GM18499 (cell line): Measurements from ENCODE around the gene DNAJC8.

ENCODE experiments used
- ATAC-seq: cut with Tn5 transposase; IDR thresholded peaks from one replicate; pipeline ENCODE4 v1.9.1; 2021; ENCODE audit warnings: moderate number of reproducible peaks; ENCODE audit not compliant: insufficient read depth, unreplicated experiment

Gene DNAJC8

DNA sequence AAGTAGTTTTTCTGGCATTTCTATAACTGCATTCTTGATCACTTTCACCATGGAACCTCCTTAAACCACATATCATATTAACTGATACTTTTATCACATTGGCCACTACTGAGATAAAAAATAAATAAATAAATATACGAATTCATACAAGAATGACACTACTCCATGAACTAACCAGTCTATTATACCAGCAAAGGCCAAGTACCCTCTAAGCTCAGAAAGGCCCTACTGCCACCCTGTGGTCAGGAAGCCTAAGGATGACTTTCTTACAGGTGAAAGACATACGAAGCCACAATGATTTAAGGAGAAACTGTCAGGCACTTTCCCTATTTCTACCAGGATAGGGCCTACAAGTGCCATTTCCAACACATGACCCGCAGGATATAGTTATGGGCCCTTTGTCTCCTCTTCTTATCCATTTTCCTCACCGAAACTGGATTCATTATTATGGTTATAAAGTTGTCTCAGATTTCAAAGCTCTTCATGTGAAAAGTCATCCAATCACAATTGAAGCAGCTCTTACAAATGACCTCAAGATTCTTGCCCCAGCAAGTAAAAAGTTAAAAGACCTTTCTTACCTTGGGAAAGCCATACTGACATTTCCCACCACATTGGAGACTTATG is 23.9 kb downstream of the DNAJC8 start:
- no peak for ATAC-seq

GRCh38 chr1:28205243-28205642 is 27.6 kb downstream of the DNAJC8 start:
- no peak for ATAC-seq

DNA sequence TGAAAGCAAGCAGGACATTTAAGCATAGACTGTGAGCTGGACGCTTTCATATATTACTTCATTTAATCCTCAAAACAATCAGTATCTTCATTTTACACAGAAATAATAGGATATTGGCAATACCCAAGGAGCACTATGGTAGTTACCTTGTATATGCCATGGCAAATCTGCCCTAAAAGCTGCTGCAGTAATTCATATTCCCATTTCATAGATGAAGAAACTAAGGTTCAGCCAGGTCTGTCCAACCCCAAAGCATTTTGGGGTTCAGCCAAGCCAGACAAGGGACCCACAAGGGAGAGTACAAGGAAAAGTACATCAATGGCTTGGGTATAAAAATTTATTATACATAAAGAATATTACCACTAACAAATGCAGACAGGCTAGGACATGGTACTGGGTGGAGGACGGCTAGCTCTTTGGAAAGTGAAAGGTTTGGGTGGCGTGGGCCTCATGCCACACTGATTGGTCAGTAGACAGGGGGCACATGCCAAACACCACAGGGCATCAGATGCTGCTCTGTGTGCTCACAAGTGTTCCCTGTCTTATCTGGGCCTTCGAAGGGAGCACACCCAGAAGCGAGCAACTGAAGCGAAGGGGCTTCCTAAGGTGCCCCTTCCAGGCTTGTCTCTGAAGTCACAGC is 32.5 kb downstream of the DNAJC8 start:
- ATAC-seq: no peak

GRCh38 chr1:28199328-28200233 is 33.2 kb downstream of the DNAJC8 start:
- ATAC-seq: peak; percentile 65

- ATAC-seq: no peak
Measured at GRCh38 chr1:28197682-28198415, 35.0 kb downstream of the DNAJC8 start.

DNA sequence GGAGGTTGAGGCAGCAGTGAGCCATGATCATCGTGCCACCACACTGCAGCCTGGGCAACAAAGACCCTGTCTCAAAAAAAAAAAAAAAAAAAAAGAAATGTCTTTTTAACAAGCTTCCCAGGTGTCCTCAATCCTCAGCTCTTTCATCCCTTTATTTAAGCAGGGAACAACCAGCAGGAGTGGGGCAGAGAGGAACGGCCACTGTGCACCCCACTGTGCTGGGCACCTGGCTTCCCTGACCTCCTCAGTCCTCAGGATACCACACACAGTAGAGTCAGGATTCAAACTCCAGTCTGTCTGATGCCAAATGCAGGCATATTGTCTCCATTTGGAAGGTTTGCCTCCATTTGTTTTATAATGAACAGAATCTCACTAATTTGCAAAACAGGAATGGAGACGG is 36.5 kb downstream of the DNAJC8 start:
- no peak for ATAC-seq

DNA sequence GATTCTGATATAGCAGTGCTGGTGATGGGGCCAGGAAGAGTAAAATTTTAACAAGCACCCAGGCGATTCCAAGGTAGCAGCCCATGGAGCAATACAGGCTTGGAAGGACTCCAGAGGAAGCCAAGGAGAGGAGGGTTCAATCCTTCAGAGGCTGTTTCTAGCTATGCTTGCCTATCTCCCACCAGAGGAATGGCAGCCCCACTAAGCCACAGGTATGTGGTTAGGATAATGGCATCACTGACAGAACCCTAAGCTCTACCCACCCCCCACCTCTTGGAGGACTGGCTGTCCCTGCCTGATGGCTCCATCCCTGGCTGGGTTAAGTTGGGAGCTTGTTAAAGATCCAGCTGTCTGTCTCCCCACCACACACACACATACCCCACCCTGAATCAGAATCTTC is 37.0 kb downstream of the DNAJC8 start:
- no peak for ATAC-seq

DNA sequence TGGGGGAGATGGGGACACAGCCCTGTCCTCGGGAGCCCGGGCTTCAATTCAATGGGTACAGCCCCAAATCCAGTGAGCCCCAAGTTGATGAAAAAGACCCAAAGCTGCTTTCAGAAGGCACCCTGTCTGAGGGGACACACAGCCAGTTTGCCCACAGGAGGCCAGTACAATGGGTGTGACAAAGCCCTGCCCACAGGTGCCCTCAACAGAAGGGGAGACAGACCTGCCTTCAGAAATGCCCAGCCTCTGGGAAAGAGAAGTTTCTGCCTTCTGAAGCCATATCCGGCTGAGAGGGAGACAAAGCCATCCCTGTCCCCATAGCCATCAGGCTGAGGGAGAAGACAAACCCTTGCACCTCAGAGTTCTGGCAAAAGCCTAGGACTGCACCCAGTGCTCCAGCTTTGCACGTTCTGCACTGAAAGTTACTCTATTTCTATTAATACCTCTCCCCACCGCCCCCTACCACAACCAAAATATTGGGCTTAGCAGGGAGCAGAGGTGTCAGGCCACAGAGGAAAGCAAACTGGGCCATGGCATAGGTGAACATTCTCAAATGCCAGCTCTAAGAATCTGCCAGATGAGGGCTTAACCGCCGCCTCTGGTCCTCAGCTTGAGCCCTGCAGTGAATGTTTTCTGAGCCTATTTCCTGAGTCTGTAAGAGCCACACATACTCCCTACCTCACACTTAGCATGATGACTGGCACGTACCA is 38.3 kb downstream of the DNAJC8 start:
- ATAC-seq: no peak

DNA sequence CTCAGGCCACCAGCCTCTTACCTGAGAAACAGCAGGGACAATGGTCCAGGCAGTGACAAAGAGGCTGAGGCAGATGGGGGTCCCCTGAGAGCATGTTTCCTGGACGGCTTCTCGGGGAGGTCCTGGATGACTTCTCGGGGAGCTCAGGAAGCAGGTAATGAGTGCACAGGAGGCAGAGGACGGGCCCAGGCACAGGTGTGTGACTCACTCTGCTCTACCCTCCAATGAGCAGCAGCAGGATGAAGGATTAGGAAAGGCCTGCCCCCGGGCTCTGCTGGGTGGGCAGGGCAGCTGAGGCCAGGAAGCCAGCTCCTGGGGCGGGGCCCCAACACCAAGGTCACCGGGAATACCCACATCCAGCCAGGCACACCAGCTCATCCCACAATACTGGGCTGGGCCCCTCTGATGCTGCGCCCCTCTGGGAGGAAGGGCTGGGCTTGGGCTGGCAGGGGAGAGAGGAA is 39.1 kb downstream of the DNAJC8 start:
- no peak for ATAC-seq

GRCh38 chr1:28190996-28191645 is 41.7 kb downstream of the DNAJC8 start:
- ATAC-seq: no peak

DNA sequence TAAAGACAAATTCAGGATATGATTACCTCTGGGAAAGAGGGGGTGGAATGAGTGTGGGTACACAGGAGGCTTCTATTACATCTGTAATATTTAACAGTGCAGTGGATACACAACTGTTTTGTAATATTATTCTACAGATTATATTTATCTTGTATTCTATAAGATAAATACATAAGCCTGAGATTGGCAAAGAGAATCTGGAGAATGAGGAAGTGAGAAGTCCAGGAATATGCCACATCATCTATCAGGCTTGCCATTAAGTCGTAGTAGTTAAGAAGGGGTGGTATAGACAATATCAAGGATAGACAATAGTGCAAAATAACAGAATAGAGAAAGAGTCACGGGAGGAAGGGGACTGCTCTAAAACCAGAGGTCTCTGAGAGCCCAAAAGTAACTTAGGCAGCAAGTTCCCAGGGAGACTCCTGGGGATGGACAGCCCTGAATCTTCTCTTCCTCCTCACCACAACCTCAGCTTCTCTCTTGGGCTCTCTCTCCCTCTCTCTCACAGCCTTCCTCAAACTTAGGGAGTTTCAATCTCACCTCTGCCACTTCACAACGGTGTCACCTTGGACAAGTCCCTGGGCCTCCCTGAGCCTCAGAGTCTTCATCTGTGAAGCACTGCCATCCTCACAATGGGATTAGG is 42.4 kb downstream of the DNAJC8 start:
- no peak for ATAC-seq

DNA sequence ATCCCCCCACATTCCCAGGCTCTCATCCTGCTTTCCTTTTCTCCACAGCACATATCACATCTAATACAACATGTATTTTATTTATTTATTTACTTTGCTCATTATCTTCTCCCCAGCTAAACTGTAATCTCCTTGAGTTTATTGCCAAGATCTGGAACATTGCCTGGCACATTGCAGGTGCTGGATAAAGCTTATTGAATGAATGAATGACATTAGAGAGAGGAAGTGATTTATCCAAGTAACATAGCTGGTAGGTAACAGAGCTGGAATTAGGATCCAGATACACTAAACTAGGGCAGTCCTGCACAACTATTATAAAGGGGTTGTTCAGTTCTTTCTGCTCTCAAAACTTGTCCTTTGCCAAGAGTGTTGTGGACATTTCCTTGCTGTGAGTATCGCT is 47.8 kb downstream of the DNAJC8 start:
- ATAC-seq: no peak

DNA sequence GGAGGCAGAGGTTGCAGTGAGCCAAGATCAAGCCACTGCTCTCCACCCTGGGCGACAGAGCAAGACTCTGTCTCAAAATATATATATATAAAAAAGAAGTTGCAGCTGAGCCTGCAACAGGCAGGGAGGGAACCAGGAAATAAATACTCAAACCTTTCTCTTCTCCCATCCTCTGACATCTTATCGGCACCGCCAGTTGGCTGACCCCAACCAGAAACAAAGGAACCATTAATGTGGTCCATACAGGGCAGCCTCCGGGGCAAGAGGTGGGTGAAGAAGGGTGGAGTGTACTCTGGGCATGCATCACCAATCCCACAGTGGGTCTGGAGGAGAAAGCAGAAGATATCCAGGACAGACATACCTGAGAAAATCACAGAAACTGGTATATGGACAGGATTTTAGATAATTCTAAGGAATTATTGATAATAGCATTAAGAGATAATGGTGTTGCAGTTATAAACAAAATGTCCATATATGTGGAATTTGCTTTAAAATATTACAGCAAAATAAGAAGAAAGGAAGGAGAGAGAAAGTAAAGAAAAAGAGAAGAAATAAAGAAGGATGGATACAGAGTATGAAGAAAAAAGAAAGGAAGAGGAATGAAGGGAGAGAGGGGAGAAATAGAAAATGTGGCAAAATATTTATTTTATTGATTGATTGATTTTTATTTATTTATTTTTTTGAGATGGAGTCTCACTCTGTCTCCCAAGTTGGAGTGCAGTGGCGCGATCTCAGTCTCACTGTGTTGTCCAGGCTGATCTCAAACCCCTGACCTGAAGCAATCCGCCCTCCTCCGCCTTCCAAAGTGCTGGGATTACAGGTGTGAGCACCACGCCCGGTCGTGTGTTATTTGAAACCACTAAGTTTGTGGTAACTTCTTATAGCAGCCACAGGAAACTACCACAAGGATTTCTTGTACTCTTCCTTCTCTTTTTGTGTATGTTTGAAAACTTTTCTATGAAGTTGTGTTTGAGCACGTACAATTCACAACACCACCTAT is 52.2 kb downstream of the DNAJC8 start:
- ATAC-seq: no peak

DNA sequence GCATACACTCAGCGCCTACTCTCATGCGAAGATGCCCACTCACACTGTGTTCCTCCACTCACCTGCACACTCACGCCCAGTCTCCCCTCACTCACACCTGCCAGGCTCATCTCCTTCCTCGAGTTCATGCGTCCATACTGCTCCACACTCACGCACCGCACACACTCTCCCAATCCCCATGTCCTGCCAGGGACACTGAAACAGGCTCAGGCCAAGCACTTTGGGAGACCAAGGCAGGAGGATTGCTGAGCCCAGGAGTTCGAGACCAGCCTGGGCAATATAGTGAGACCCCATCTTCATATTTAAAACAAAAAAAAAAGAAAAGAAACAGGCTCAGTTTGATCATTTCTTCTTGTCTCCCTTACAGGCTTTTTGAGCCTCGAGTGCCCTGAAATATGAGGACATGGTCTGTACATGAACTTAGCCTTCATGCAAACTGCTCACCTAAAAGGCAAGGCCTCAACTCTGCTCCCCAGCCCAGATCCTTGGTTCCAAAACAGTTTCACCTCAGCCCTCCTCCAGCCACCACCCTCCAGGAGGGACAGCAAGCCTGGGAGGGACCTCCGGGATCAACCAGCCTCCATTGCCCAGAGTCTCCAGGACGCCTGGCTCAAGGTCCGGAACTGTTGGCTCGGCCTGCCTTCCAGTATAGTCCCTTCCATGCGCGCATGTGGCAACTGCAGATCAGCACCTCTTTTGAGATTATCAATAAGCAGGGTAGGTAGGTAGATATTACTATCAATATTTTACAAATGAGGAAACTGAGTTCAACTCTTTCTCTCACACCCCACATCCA is 53.9 kb downstream of the DNAJC8 start:
- ATAC-seq: no peak

DNA sequence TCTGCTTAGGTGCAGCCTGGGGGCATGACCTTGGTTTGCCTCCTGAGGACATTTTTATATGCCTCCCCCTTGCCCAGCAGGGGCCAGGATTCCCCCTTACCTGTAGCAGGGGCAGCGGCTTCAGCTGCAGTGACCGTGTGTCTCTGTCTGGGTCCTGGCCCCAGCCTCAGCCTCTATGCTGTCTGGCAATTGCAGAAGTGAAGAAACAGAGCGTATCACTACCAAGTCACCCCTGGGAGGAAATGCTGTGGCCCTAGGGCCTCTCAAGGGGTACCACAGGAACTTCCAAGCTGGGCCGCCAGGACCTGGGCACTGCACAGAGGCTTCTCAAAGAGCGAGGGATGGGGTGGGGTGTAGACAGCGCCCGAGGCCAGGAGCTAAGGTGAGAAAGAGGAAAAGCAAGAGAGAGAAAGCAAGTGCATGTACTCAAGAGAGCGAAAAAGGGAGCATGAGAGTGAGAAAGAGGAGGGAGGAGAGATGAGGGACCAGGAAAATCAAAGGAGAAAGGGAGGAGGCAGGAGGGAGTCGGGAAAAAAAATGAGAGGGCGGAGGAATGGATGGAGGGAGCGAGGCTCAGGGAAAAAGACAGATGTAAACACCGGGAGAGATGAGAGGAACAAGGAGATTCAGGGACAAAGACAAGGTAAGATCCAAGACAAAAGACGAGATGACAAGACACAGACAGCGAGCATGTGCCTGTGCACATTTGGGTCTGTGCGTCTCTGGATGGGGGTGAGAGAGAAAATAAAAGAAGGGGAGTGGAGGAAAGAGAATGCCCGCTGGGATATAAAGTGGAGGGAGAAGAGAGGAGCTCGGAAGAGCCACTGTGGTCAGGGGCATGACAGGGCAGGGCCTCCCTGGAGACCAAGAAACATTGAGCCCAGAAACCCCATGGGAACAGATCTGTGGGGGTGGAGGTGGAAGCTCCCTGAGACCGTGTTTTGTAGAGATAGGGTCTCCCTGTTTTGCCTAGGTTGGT is 56.0 kb downstream of the DNAJC8 start, which contains the start of gene PTAFR:
Gene PTAFR (minus strand): TSS at position 199 of the 979 bp plus-strand sequence. CDS start 25,669 bp downstream, outside the sequence.
- no peak for ATAC-seq
